H1 (cell line): Measurements from ENCODE around the gene PCF11. TPM values are rescaled to one million over a fixed set of nuclear protein-coding genes. Genes with fewer than 3 reads are reported as not detected.

Experiments
- CTCF ChIA-PET: fragments of 300-600 bp; sonication (Branson Sonifier 250); formaldehyde crosslinking; loops from one replicate; lab custom pipeline; 2021; ENCODE audit not compliant: partially characterized antibody; lab: Charles Lee
- POLR2A ChIA-PET: fragments of 300-600 bp; sonication (Branson Sonifier 250); formaldehyde crosslinking; loops from one replicate; lab custom pipeline; 2021; ENCODE audit warnings: inconsistent platforms; ENCODE audit not compliant: partially characterized antibody; lab: Charles Lee
- DNase-seq, 2 experiments: peaks; one replicate each; pipeline versions ENCODE4 v3.0.0 to v3.0.0-alpha.2; 2010 to 2022; ENCODE audit warnings: low spot score in 2 of 2, low read depth in 1 of 2, mixed read lengths in 1 of 2
- FAIRE-seq: peaks from 2 replicates; lab custom pipeline; 2011; peaks lifted over from hg19 to GRCh38; lab: Jason Lieb, UNC
- H2AFZ ChIP-seq: 2 replicates; pipeline ENCODE4 v1.8.1; 2012; ENCODE audit warnings: low read length, inconsistent platforms
- H2AK5ac ChIP-seq: 2 replicates; pipeline ENCODE4 v1.6.1; 2013; ENCODE audit warnings: low read depth, low read length
- H2BK120ac ChIP-seq: replicated peaks from 2 replicates; pipeline ENCODE3; 2013; ENCODE audit warnings: low read depth, low read length, inconsistent platforms
- H2BK12ac ChIP-seq: 2 replicates; pipeline ENCODE4 v1.6.1; 2013; ENCODE audit warnings: low read depth, low read length
- H2BK15ac ChIP-seq: 2 replicates; pipeline ENCODE4 v1.6.1; 2013; ENCODE audit warnings: low read length
- H2BK20ac ChIP-seq: 2 replicates; pipeline ENCODE4 v1.6.1; 2013; ENCODE audit warnings: low read length
- H2BK5ac ChIP-seq: 2 replicates; pipeline ENCODE4 v1.6.1; 2013; ENCODE audit warnings: low read depth, low read length
- H3K14ac ChIP-seq: 2 replicates; pipeline ENCODE4 v1.6.1; 2013; ENCODE audit warnings: inconsistent platforms; ENCODE audit not compliant: insufficient read length
- H3K18ac ChIP-seq: 2 replicates; pipeline ENCODE4 v1.6.1; 2013; ENCODE audit warnings: low read length; ENCODE audit errors: extremely low read depth
- H3K23ac ChIP-seq: 2 replicates; pipeline ENCODE4 v1.6.1; 2013; ENCODE audit warnings: inconsistent platforms; ENCODE audit not compliant: insufficient read length
- H3K23me2 ChIP-seq: 2 replicates; pipeline ENCODE4 v1.6.1; 2013; ENCODE audit warnings: low read depth, low read length
- H3K27ac ChIP-seq: 2 replicates; pipeline ENCODE4 v1.6.1; 2011; ENCODE audit warnings: low read depth, low read length, inconsistent platforms
- H3K27me3 ChIP-seq, 4 experiments: replicated peaks in 1 of 4; 1 replicate in 1 of 4; 2 replicates in 3 of 4; pipeline versions ENCODE4 v1.6.1 to v1.8.1; 2011 to 2013; ENCODE audit warnings: low read length in 3 of 4, mild to moderate bottlenecking in 3 of 4, inconsistent platforms in 2 of 4, mixed read lengths in 2 of 4, moderate library complexity in 1 of 4; ENCODE audit not compliant: control insufficient read depth in 3 of 4, insufficient read depth in 3 of 4; ENCODE audit errors: extremely low read depth in 1 of 4
- H3K36me3 ChIP-seq, 4 experiments: 2 replicates each; pipeline versions ENCODE4 v1.6.1 to v1.8.1; 2011 to 2013; ENCODE audit warnings: mild to moderate bottlenecking in 4 of 4, low read length in 3 of 4, moderate library complexity in 2 of 4, control low read depth in 1 of 4, inconsistent platforms in 1 of 4; ENCODE audit not compliant: insufficient read depth in 4 of 4, control insufficient read depth in 2 of 4
- H3K4ac ChIP-seq: replicated peaks from 2 replicates; pipeline ENCODE3; 2013; ENCODE audit warnings: low read length, low read depth, mixed read lengths, inconsistent platforms; ENCODE audit not compliant: insufficient read length
- H3K4me1 ChIP-seq, 4 experiments: replicated peaks in 1 of 4; 1 replicate in 1 of 4; 2 replicates in 3 of 4; pipeline versions ENCODE4 v1.6.1 to v1.8.1; 2011 to 2013; ENCODE audit warnings: low read length in 3 of 4, inconsistent platforms in 2 of 4, mixed read lengths in 1 of 4; ENCODE audit not compliant: insufficient read depth in 4 of 4, control insufficient read depth in 3 of 4
- H3K4me2 ChIP-seq, 2 experiments: 2 replicates each; pipeline versions ENCODE4 v1.6.1 to v1.8.1; 2011 to 2013; ENCODE audit warnings: low read depth in 2 of 2, low read length in 2 of 2, control low read depth in 1 of 2, inconsistent platforms in 1 of 2, mild to moderate bottlenecking in 1 of 2; ENCODE audit not compliant: insufficient read depth in 1 of 2
- H3K4me3 ChIP-seq, 4 experiments: fragments of 200-600, 300-600 bp in 1 of 4; sonication (generic), shearing (Covaris generic), sonication (Bioruptor Twin) in 1 of 4; 2 replicates each; pipeline versions ENCODE4 v1.5.1 to v1.8.1; 2011 to 2016; ENCODE audit warnings: low read length in 4 of 4, low read depth in 3 of 4, control low read depth in 2 of 4, inconsistent platforms in 2 of 4, mild to moderate bottlenecking in 2 of 4, mixed read lengths in 1 of 4, moderate library complexity in 1 of 4; ENCODE audit not compliant: insufficient read depth in 2 of 4; ENCODE audit errors: extremely low read depth in 1 of 4
- H3K56ac ChIP-seq: replicated peaks from 2 replicates; pipeline ENCODE3; 2013; ENCODE audit warnings: low read depth, mild to moderate bottlenecking, mixed read lengths, low read length, inconsistent platforms; ENCODE audit not compliant: insufficient read length
- H3K79me1 ChIP-seq: 2 replicates; pipeline ENCODE4 v1.6.1; 2013; ENCODE audit warnings: low read depth, low read length, control low read depth
- H3K79me2 ChIP-seq, 2 experiments: 2 replicates each; pipeline versions ENCODE4 v1.6.1 to v1.8.1; 2012 to 2013; ENCODE audit warnings: low read length in 2 of 2, mild to moderate bottlenecking in 2 of 2, inconsistent platforms in 1 of 2; ENCODE audit not compliant: insufficient read depth in 2 of 2, control insufficient read depth in 1 of 2
- H3K9ac ChIP-seq, 4 experiments: replicated peaks in 1 of 4; 1 replicate in 1 of 4; 2 replicates in 3 of 4; pipeline versions ENCODE4 v1.6.1 to v1.8.1; 2011 to 2013; ENCODE audit warnings: low read depth in 3 of 4, low read length in 3 of 4, control low read depth in 2 of 4, mild to moderate bottlenecking in 2 of 4, moderate library complexity in 2 of 4, inconsistent platforms in 1 of 4; ENCODE audit errors: extremely low read depth in 1 of 4
- H3K9me3 ChIP-seq, 2 experiments: 2 replicates each; pipeline versions ENCODE4 v1.6.1 to v1.8.1; 2012 to 2013; ENCODE audit warnings: mild to moderate bottlenecking in 2 of 2, moderate library complexity in 2 of 2, control low read depth in 1 of 2, inconsistent platforms in 1 of 2, low read depth in 1 of 2, low read length in 1 of 2, mixed read lengths in 1 of 2; ENCODE audit not compliant: insufficient read depth in 2 of 2
- H4K20me1 ChIP-seq, 2 experiments: replicated peaks in 1 of 2; 2 replicates each; pipeline versions ENCODE3 to v1.8.1; 2011 to 2013; ENCODE audit warnings: inconsistent platforms in 2 of 2, low read length in 2 of 2, mild to moderate bottlenecking in 1 of 2; ENCODE audit not compliant: insufficient read depth in 2 of 2, control insufficient read depth in 1 of 2
- H4K5ac ChIP-seq: 2 replicates; pipeline ENCODE4 v1.6.1; 2013; ENCODE audit warnings: low read length, low read depth, mixed read lengths, inconsistent platforms; ENCODE audit not compliant: insufficient read length
- H4K8ac ChIP-seq: 2 replicates; pipeline ENCODE4 v1.8.0; 2013; ENCODE audit warnings: mild to moderate bottlenecking, moderate library complexity, low read length, inconsistent platforms; ENCODE audit not compliant: insufficient read depth; ENCODE audit errors: extremely low read depth
- H4K91ac ChIP-seq: replicated peaks from 2 replicates; pipeline ENCODE3; 2013; ENCODE audit warnings: low read length, mixed read lengths, inconsistent platforms; ENCODE audit not compliant: insufficient read length
- EP300 ChIP-seq, 2 experiments: IDR thresholded peaks; 1 replicate in 1 of 2; 2 replicates in 1 of 2; pipeline ENCODE4 v1.6.1; 2011 to 2012; ENCODE audit warnings: low read depth in 2 of 2, low read length in 2 of 2, mild to moderate bottlenecking in 2 of 2, borderline replicate concordance in 1 of 2, inconsistent platforms in 1 of 2, moderate library complexity in 1 of 2
- KDM1A ChIP-seq: fragments of 200-600, 300-600 bp; sonication (generic); IDR thresholded peaks from 2 replicates; pipeline ENCODE4 v1.7.1; 2016; ENCODE audit warnings: mild to moderate bottlenecking, low read length, borderline replicate concordance
- WGBS, 2 experiments: shearing (Covaris generic) in 1 of 2; methylation state at CpG; one replicate each; pipeline versions ENCODE4 v1.1.6 to v1.1.7; 2013 to 2015; ENCODE audit warnings: low lambda C conversion rate in 2 of 2, mixed read lengths in 2 of 2, inconsistent platforms in 1 of 2, low coverage in 1 of 2, missing lambda C conversion rate in 1 of 2; ENCODE audit not compliant: insufficient replicate concordance in 2 of 2, insufficient coverage in 1 of 2, insufficient read length in 1 of 2; ENCODE audit errors: extremely low coverage in 1 of 2, missing lambda C conversion rate in 1 of 2; 5-methylcytosine and 5-hydroxymethylcytosine counted together
- polyA plus RNA-seq, 7 experiments: library from polyadenylated mRNA; depleted of rRNA in 3 of 7; stranded (reverse) in 5 of 7; unstranded in 2 of 7; fragments of >200 nt in 5 of 7; fragments of 200-250 nt in 2 of 7; gene quantifications; 1 replicate in 5 of 7; 2 replicates in 1 of 7; 4 replicates in 1 of 7; pipeline versions ENCODE4 v1.2.1 to v1.2.3, GENCODE V29; 2011 to 2013; ENCODE audit warnings: missing spikeins in 2 of 7, mixed read lengths in 2 of 7
- total RNA-seq: library from RNA; stranded (reverse); fragmentation: NEBNext Ultra II Directional; extraction: Animal tissue kit (Norgen Biotek cat#: 25700); gene quantifications from 2 replicates; pipeline ENCODE4 v1.2.1, GENCODE V29; 2021
- TF ChIP-seq, protein P1 (sequence below): IDR thresholded peaks from 2 replicates; pipeline ENCODE4 v1.6.1; 2011; ENCODE audit warnings: low read depth, mild to moderate bottlenecking, low read length; ENCODE audit not compliant: insufficient read depth

PCF11 gene
- total and polyA plus RNA-seq, 2 of the 8 experiments (the other 6 are each of a cell fraction or from before 2014, with no cell fraction given) = 25.1 to 47.7 TPM

DNA sequence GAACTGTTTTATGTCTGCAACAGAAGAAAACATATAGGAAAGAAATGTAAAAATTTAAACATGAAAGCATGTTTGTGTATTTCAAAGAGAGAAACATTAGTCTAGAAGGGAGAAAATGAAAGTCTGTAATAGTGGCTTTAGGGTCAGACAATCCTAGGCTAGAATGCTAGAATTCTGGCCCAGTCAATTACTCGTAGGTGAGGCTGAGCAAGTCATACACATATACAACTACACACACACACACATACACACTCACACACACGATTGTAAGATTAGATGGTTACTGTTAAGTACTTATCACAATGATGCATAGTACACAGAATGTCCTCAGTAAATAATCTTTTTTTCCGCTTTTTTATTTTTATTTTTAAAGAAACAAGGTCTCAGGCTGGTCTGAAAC is 37.7 kb upstream of the PCF11 start:
- no peak overlapping the region for H3K23ac ChIP-seq
- DNase-seq = no peak
- CTCF ChIA-PET = no interaction called here
- H3K4ac ChIP-seq = no peak overlapping the region
- H3K9ac ChIP-seq = no peak overlapping the region; a peak in 1 of 7 replicates
- H3K36me3 ChIP-seq = no peaks in the 10 kb centered on the region
- H3K4me1 ChIP-seq = no peaks in the 10 kb centered on the region
- H2BK120ac ChIP-seq = no peak overlapping the region
- whole genome bisulfite sequencing, 2 experiments = 91% methylated on average over 3 of the region's 3 CpGs; no CpG with 5 or more reads in 1 of the 2 experiments
- POLR2A ChIA-PET = no interaction called here
- no peak overlapping the region for H2BK5ac ChIP-seq
- H3K56ac ChIP-seq = no peak overlapping the region
- no peaks in the 10 kb centered on the region for H3K23me2 ChIP-seq
- no peak overlapping the region for H4K5ac ChIP-seq
- no peak overlapping the region for H3K4me3 ChIP-seq
- no peaks in the 10 kb centered on the region for H3K27me3 ChIP-seq
- H4K8ac ChIP-seq = no peak overlapping the region
- H2BK12ac ChIP-seq = no peak overlapping the region
- H3K27ac ChIP-seq = no peak overlapping the region
- no peak overlapping the region for H3K14ac ChIP-seq
- H2AK5ac ChIP-seq = no peak overlapping the region
- no peak overlapping the region for H4K91ac ChIP-seq
- FAIRE-seq = no peak
- H3K9me3 ChIP-seq = no peaks in the 10 kb centered on the region
- no peaks in the 10 kb centered on the region for H3K79me1 ChIP-seq
- H2AFZ ChIP-seq = no peak overlapping the region
- H4K20me1 ChIP-seq = no peaks in the 10 kb centered on the region
- H3K4me2 ChIP-seq = no peak overlapping the region
- H3K18ac ChIP-seq = no peak overlapping the region
- no peaks in the 10 kb centered on the region for H3K79me2 ChIP-seq
- no peak overlapping the region for H2BK20ac ChIP-seq
- H2BK15ac ChIP-seq = no peak overlapping the region
- TF ChIP-seq EP300 (IDR thresholded peaks at IDR 0.05; ENCODE audit: borderline replicate concordance in 1 of 2, low read depth in 2 of 2, low read length in 2 of 2) = no peak
- TF ChIP-seq KDM1A = no peak
- TF ChIP-seq, protein P1, sequence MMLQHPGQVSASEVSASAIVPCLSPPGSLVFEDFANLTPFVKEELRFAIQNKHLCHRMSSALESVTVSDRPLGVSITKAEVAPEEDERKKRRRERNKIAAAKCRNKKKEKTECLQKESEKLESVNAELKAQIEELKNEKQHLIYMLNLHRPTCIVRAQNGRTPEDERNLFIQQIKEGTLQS = no peak
